ENCODE results near the gene RASSF1.

- no peak for TF ChIP-seq CTCF (conservative IDR thresholded peaks at IDR 0.05; ENCODE audit: low read length)
- no peak for TF ChIP-seq EZH2phosphoT487 (IDR thresholded peaks at IDR 0.05; ENCODE audit: borderline replicate concordance)
Measured at GRCh38 chr3:50340147-50340447, 539 bp downstream of the RASSF1 start.

All from Loucy (cell line).